CD14-positive monocyte (primary cell): ENCODE measurements around the gene B4GALT6. TPM values are rescaled to one million over a fixed set of nuclear protein-coding genes. Genes with fewer than 3 reads are reported as not detected.
A peak's percentile ranks its signal among the peaks of the same experiment; 100 is the strongest.

Experiments used
- DNase-seq, 3 donors: peaks; one replicate each; pipeline ENCODE4 v3.0.0-alpha.2; 2011 to 2022
- H2AFZ ChIP-seq: 2 replicates; pipeline ENCODE4 v1.6.0; 2012; ENCODE audit warnings: mild to moderate bottlenecking, low read depth, low read length, inconsistent platforms; ENCODE audit not compliant: insufficient read depth, poor library complexity, severe bottlenecking
- H3K27ac ChIP-seq, 2 donors: 1 replicate in 1 of 2; 2 replicates in 1 of 2; pipeline ENCODE4 v1.5.1; 2012 to 2013; ENCODE audit warnings: low read length in 2 of 2, control low read depth in 1 of 2, inconsistent platforms in 1 of 2, low read depth in 1 of 2, mild to moderate bottlenecking in 1 of 2
- H3K27me3 ChIP-seq, 2 donors: one replicate each; pipeline versions ENCODE4 v1.6.0 to v1.6.1; 2011 to 2013; ENCODE audit warnings: low read length in 2 of 2; ENCODE audit not compliant: control insufficient read depth in 2 of 2, insufficient read depth in 2 of 2
- H3K36me3 ChIP-seq, 2 donors: replicated peaks in 1 of 2; 1 replicate in 1 of 2; 2 replicates in 1 of 2; pipeline versions ENCODE4 v1.5.1 to v1.6.1; 2012 to 2013; ENCODE audit warnings: low read length in 2 of 2, control low read depth in 1 of 2, inconsistent platforms in 1 of 2, mild to moderate bottlenecking in 1 of 2; ENCODE audit not compliant: insufficient read depth in 2 of 2, control insufficient read depth in 1 of 2
- H3K4me1 ChIP-seq, 2 donors: 1 replicate in 1 of 2; 2 replicates in 1 of 2; pipeline versions ENCODE4 v1.5.1 to v1.6.1; 2012 to 2013; ENCODE audit warnings: low read length in 2 of 2, control low read depth in 1 of 2, inconsistent platforms in 1 of 2, mild to moderate bottlenecking in 1 of 2, moderate library complexity in 1 of 2; ENCODE audit not compliant: insufficient read depth in 2 of 2, control insufficient read depth in 1 of 2
- H3K4me2 ChIP-seq: replicated peaks from 2 replicates; pipeline ENCODE3; 2012; ENCODE audit warnings: low read length, moderate library complexity, mild to moderate bottlenecking; ENCODE audit not compliant: poor library complexity, severe bottlenecking; ENCODE audit errors: extremely low read depth
- H3K4me3 ChIP-seq, 3 experiments: fragments of 200-600 bp in 1 of 3; sonication (generic) in 1 of 3; replicated peaks in 1 of 3; 1 replicate in 2 of 3; 2 replicates in 1 of 3; pipeline ENCODE4 v1.5.1; 2011 to 2013; ENCODE audit warnings: low read length in 3 of 3, mild to moderate bottlenecking in 3 of 3, control low read depth in 2 of 3, low read depth in 2 of 3, inconsistent platforms in 1 of 3, moderate library complexity in 1 of 3
- H3K79me2 ChIP-seq: 2 replicates; pipeline ENCODE4 v1.6.0; 2012; ENCODE audit warnings: mild to moderate bottlenecking, control low read depth, inconsistent platforms, low read length, moderate library complexity; ENCODE audit not compliant: insufficient read depth
- H3K9ac ChIP-seq: 2 replicates; pipeline ENCODE4 v1.6.0; 2017; ENCODE audit warnings: low read length, mild to moderate bottlenecking; ENCODE audit not compliant: insufficient read depth, poor library complexity, severe bottlenecking
- H3K9me3 ChIP-seq, 2 donors: replicated peaks in 1 of 2; 1 replicate in 1 of 2; 2 replicates in 1 of 2; pipeline versions ENCODE4 v1.5.1 to v1.6.1; 2012 to 2013; ENCODE audit warnings: low read length in 2 of 2, control low read depth in 1 of 2; ENCODE audit not compliant: control insufficient read depth in 1 of 2, insufficient read depth in 1 of 2
- H4K20me1 ChIP-seq: 2 replicates; pipeline ENCODE4 v1.6.0; 2012; ENCODE audit warnings: mild to moderate bottlenecking, low read length, control low read depth, moderate library complexity; ENCODE audit not compliant: insufficient read depth
- H3K27ac Mint-ChIP-seq, 7 donors: one replicate each; pipeline ENCODE4 v1.8.0; 2020; ENCODE audit warnings: mild to moderate bottlenecking in 7 of 7, mixed read lengths in 7 of 7, moderate library complexity in 6 of 7, inconsistent platforms in 2 of 7
- H3K27me3 Mint-ChIP-seq, 3 donors: one replicate each; pipeline ENCODE4 v1.8.0; 2021 to 2022; ENCODE audit warnings: low read depth in 3 of 3, mild to moderate bottlenecking in 3 of 3, mixed read lengths in 3 of 3, moderate library complexity in 3 of 3, inconsistent platforms in 1 of 3
- H3K36me3 Mint-ChIP-seq, 2 donors: one replicate each; pipeline ENCODE4 v1.8.0; 2020; ENCODE audit warnings: mixed read lengths in 2 of 2, inconsistent platforms in 1 of 2, mild to moderate bottlenecking in 1 of 2
- H3K4me1 Mint-ChIP-seq: one replicate; pipeline ENCODE4 v1.8.0; 2020; ENCODE audit warnings: mild to moderate bottlenecking, mixed read lengths
- H3K4me3 Mint-ChIP-seq, 2 donors: one replicate each; pipeline ENCODE4 v1.8.0; 2020; ENCODE audit warnings: mild to moderate bottlenecking in 2 of 2, mixed read lengths in 2 of 2, moderate library complexity in 1 of 2
- H3K9me3 Mint-ChIP-seq, 7 donors: one replicate each; pipeline ENCODE4 v1.8.0; 2020 to 2022; ENCODE audit warnings: mixed read lengths in 7 of 7, mild to moderate bottlenecking in 6 of 7, moderate library complexity in 6 of 7, inconsistent platforms in 2 of 7
- CTCF ChIP-seq: fragments of 200-600 bp; IDR thresholded peaks from one replicate; pipeline ENCODE4 v1.8.0; 2022; ENCODE audit warnings: antibody characterized with exemption, mild to moderate bottlenecking
- WGBS: methylation state at CpG from one replicate; pipeline ENCODE4 v1.1.5; 2013; ENCODE audit warnings: missing lambda C conversion rate; ENCODE audit not compliant: insufficient coverage; 5-methylcytosine and 5-hydroxymethylcytosine counted together
- intact Hi-C, 2 donors: fragments of 100-400 bp; cut with micrococcal nuclease; formaldehyde crosslinking; loops; one replicate each; pipeline versions ENCODE4 v1.15.0 to v1.15.1; 2023
- polyA plus RNA-seq, 3 donors: library from polyadenylated mRNA; depleted of rRNA in 1 of 3; unstranded in 2 of 3; stranded (reverse) in 1 of 3; fragments of 300-500 nt in 2 of 3; fragments of >200 nt in 1 of 3; fragmentation: Illumina TruSeq in 2 of 3; gene quantifications; 1 replicate in 2 of 3; 2 replicates in 1 of 3; pipeline ENCODE4 v1.2.3, GENCODE V29; 2012 to 2021

The B4GALT6 gene
- polyA plus RNA-seq, 3 donors = 0.09 to 0.68 (median 0.12) TPM

- H3K36me3 Mint-ChIP-seq = no peaks in the 10 kb centered on the region
- peaks cover 0 to under 1% (median 0%) of the 10 kb centered on the region in 3 donors for H3K27me3 Mint-ChIP-seq
- Histone ChIP-seq H3K4me2 (no peak overlapping the region), H2AFZ (no peak overlapping the region), H3K9me3 (no peaks in the 10 kb centered on the region), H3K79me2 (no peaks in the 10 kb centered on the region), H3K4me1 (no peaks in the 10 kb centered on the region), H3K27me3 (no peaks in the 10 kb centered on the region), H3K9ac (no peak overlapping the region), H4K20me1 (no peaks in the 10 kb centered on the region), H3K36me3 (no peaks in the 10 kb centered on the region), H3K27ac (no peak overlapping the region), H3K4me3 (no peak overlapping the region)
- peaks cover 0 to 2% (median 0%) of the 10 kb centered on the region in 7 donors for H3K9me3 Mint-ChIP-seq
- no peak overlapping the region for H3K4me3 Mint-ChIP-seq
- DNase-seq = peak; percentile 27 to 46 (median 31)
- H3K4me1 Mint-ChIP-seq = no peaks in the 10 kb centered on the region
- WGBS = no CpG with 5 or more reads among the region's 1 CpG
- no peak for TF ChIP-seq CTCF
- H3K27ac Mint-ChIP-seq = no peak overlapping the region
- intact Hi-C loops = no loop called here
These were observed 110.0 kb downstream of the B4GALT6 start for GRCh38 chr18:31574359-31574758.

Other genes starting within 250 kb of the B4GALT6 start
- gene DSG3, start 236.8 kb downstream of the B4GALT6 start, polyA plus RNA-seq = not detected
- not detected for gene DSG2, start 186.4 kb downstream of the B4GALT6 start, polyA plus RNA-seq
- not detected for gene TTR, start 92.7 kb downstream of the B4GALT6 start, polyA plus RNA-seq
- not detected for gene SLC25A52, start 76.3 kb upstream of the B4GALT6 start, polyA plus RNA-seq